IMR-90 (cell line): ENCODE measurements around the gene FNDC3A. TPM values are rescaled to one million over a fixed set of nuclear protein-coding genes. Genes with fewer than 3 reads are reported as not detected.
A peak's percentile ranks its signal among the peaks of the same experiment; 100 is the strongest.

ENCODE experiments used
- ATAC-seq: fragments of 200-7000 bp; cut with Tn5 transposase; 2 replicates; pipeline ENCODE4 v1.9.1; 2020; ENCODE audit warnings: low read depth, mild to moderate bottlenecking, moderate library complexity
- BruUV-seq: library from RNA; stranded (reverse); fragments of 400-500 nt; replicated peaks from 2 replicates; lab custom pipeline; 2021; lab: Mats Ljungman, UMichigan
- CTCF ChIA-PET: fragments of 300-600 bp; formaldehyde crosslinking; extraction: SDS; loops from one replicate; lab custom pipeline; 2021; ENCODE audit warnings: antibody characterized with exemption; lab: Yijun Ruan, JAX
- POLR2A ChIA-PET: fragments of 300-600 bp; sonication (Branson Sonifier 250); formaldehyde crosslinking; loops from one replicate; lab custom pipeline; 2022; ENCODE audit warnings: antibody characterized with exemption; ENCODE audit not compliant: unreplicated experiment; lab: Charles Lee
- DNase-seq: peaks from one replicate; pipeline ENCODE4 v3.0.0; 2013
- H2AFZ ChIP-seq: replicated peaks from 2 replicates; pipeline ENCODE3; 2013; ENCODE audit warnings: low read length, mild to moderate bottlenecking; ENCODE audit not compliant: poor library complexity
- H2AK5ac ChIP-seq: 2 replicates; pipeline ENCODE4 v1.6.1; 2013; ENCODE audit warnings: low read depth, low read length, inconsistent platforms
- H2AK9ac ChIP-seq: replicated peaks from 2 replicates; pipeline ENCODE3; 2013; ENCODE audit warnings: mild to moderate bottlenecking, low read depth, low read length, moderate library complexity; ENCODE audit not compliant: poor library complexity
- H2BK120ac ChIP-seq: 2 replicates; pipeline ENCODE4 v1.6.1; 2013; ENCODE audit warnings: low read depth, low read length, inconsistent platforms
- H2BK15ac ChIP-seq: 3 replicates; pipeline ENCODE4 v1.6.1; 2013; ENCODE audit warnings: low read depth, low read length, inconsistent platforms
- H2BK20ac ChIP-seq: 2 replicates; pipeline ENCODE4 v1.6.1; 2013; ENCODE audit warnings: low read depth, mild to moderate bottlenecking, inconsistent platforms, low read length, moderate library complexity
- H2BK5ac ChIP-seq: 2 replicates; pipeline ENCODE4 v1.6.1; 2013; ENCODE audit warnings: mild to moderate bottlenecking, low read depth, low read length, inconsistent platforms; ENCODE audit not compliant: poor library complexity, severe bottlenecking
- H3K14ac ChIP-seq: replicated peaks from 2 replicates; pipeline ENCODE4 v1.6.1; 2013; ENCODE audit warnings: low read depth, low read length, inconsistent platforms
- H3K18ac ChIP-seq: 2 replicates; pipeline ENCODE4 v1.6.1; 2013; ENCODE audit warnings: low read depth, low read length, control low read depth
- H3K23ac ChIP-seq: 2 replicates; pipeline ENCODE4 v1.6.1; 2013; ENCODE audit warnings: low read depth, low read length, inconsistent platforms
- H3K27ac ChIP-seq: 2 replicates; pipeline ENCODE4 v1.5.1; 2013; ENCODE audit warnings: mild to moderate bottlenecking, control low read depth, low read length; ENCODE audit not compliant: insufficient read depth
- H3K27me3 ChIP-seq: 2 replicates; pipeline ENCODE4 v1.6.1; 2013; ENCODE audit warnings: low read length; ENCODE audit not compliant: control insufficient read depth, insufficient read depth
- H3K36me3 ChIP-seq: 2 replicates; pipeline ENCODE4 v1.6.1; 2013; ENCODE audit warnings: low read length, mixed read lengths; ENCODE audit not compliant: control insufficient read depth, insufficient read depth
- H3K4ac ChIP-seq: 2 replicates; pipeline ENCODE4 v1.6.1; 2013; ENCODE audit warnings: low read depth, low read length, inconsistent platforms
- H3K4me1 ChIP-seq: 2 replicates; pipeline ENCODE4 v1.6.1; 2013; ENCODE audit warnings: low read length, mixed read lengths; ENCODE audit not compliant: control insufficient read depth, insufficient read depth
- H3K4me2 ChIP-seq: 2 replicates; pipeline ENCODE4 v1.6.1; 2013; ENCODE audit warnings: low read depth, mild to moderate bottlenecking, control low read depth, low read length, moderate library complexity
- H3K4me3 ChIP-seq: 2 replicates; pipeline ENCODE4 v1.5.1; 2013; ENCODE audit warnings: low read depth, mild to moderate bottlenecking, control low read depth, low read length, moderate library complexity; ENCODE audit not compliant: insufficient read depth
- H3K56ac ChIP-seq: 2 replicates; pipeline ENCODE4 v1.6.1; 2013; ENCODE audit warnings: low read length, inconsistent platforms; ENCODE audit not compliant: insufficient read depth; ENCODE audit errors: extremely low read depth
- H3K79me1 ChIP-seq, 2 experiments: 2 replicates each; pipeline ENCODE4 v1.6.1; 2013; ENCODE audit warnings: low read length in 2 of 2, inconsistent platforms in 1 of 2, low read depth in 1 of 2
- H3K9ac ChIP-seq: 2 replicates; pipeline ENCODE4 v1.6.1; 2013; ENCODE audit warnings: low read depth, low read length, control low read depth
- H3K9me1 ChIP-seq: 2 replicates; pipeline ENCODE4 v1.6.1; 2013; ENCODE audit warnings: low read length, inconsistent platforms; ENCODE audit not compliant: insufficient read depth
- H3K9me3 ChIP-seq: 2 replicates; pipeline ENCODE4 v1.6.1; 2013; ENCODE audit warnings: low read length; ENCODE audit not compliant: control insufficient read depth, insufficient read depth
- H4K20me1 ChIP-seq: 2 replicates; pipeline ENCODE4 v1.6.1; 2013; ENCODE audit warnings: low read length, inconsistent platforms; ENCODE audit not compliant: insufficient read depth
- H4K5ac ChIP-seq: 2 replicates; pipeline ENCODE4 v1.6.1; 2013; ENCODE audit warnings: mild to moderate bottlenecking, low read depth, low read length, control low read depth
- H4K8ac ChIP-seq, 2 experiments: 2 replicates each; pipeline ENCODE4 v1.6.1; 2013; ENCODE audit warnings: low read depth in 2 of 2, low read length in 2 of 2, control low read depth in 1 of 2, inconsistent platforms in 1 of 2
- H4K91ac ChIP-seq: 2 replicates; pipeline ENCODE4 v1.6.1; 2013; ENCODE audit warnings: low read depth, low read length, inconsistent platforms; ENCODE audit not compliant: insufficient read depth
- CEBPB ChIP-seq: IDR thresholded peaks from 2 replicates; pipeline ENCODE4 v1.6.1; 2012; ENCODE audit warnings: low read depth, low read length, improper control_type of control experiment
- CHD1 ChIP-seq: IDR thresholded peaks from 2 replicates; pipeline ENCODE4 v1.6.1; 2012; ENCODE audit warnings: low read depth, low read length, improper control_type of control experiment
- FOS ChIP-seq: fragments of 150-350 bp; IDR thresholded peaks from 2 replicates; pipeline ENCODE4 v1.6.1; 2016; ENCODE audit warnings: low read depth, low read length
- MAFK ChIP-seq: IDR thresholded peaks from 2 replicates; pipeline ENCODE4 v1.6.1; 2012; ENCODE audit warnings: low read depth, low read length, improper control_type of control experiment
- MAZ ChIP-seq: IDR thresholded peaks from 2 replicates; pipeline ENCODE4 v1.6.1; 2012; ENCODE audit warnings: low read depth, mild to moderate bottlenecking, low read length, improper control_type of control experiment, moderate library complexity, borderline replicate concordance
- MXI1 ChIP-seq: IDR thresholded peaks from 2 replicates; pipeline ENCODE4 v1.6.1; 2012; ENCODE audit warnings: low read depth, mild to moderate bottlenecking, low read length, moderate library complexity, borderline replicate concordance
- RAD21 ChIP-seq: IDR thresholded peaks from 2 replicates; pipeline ENCODE4 v1.6.1; 2012; ENCODE audit warnings: low read length, improper control_type of control experiment
- RFX5 ChIP-seq: IDR thresholded peaks from 2 replicates; pipeline ENCODE4 v1.8.0; 2012; ENCODE audit warnings: low read depth, mild to moderate bottlenecking, low read length, moderate library complexity
- SMC3 ChIP-seq: fragments of 150-350 bp; IDR thresholded peaks from 2 replicates; pipeline ENCODE4 v1.6.1; 2016; ENCODE audit warnings: low read depth, mild to moderate bottlenecking, antibody characterized with exemption, low read length, moderate library complexity
- dilution Hi-C: fragments of 300-500 bp; cut with HindIII; formaldehyde crosslinking; loops from one replicate; pipeline ENCODE4 v1.14.3; 2018; ENCODE audit warnings: low sequenced_read_pairs; ENCODE audit not compliant: unreplicated experiment
- in situ Hi-C: fragments of 300-500 bp; cut with MboI; formaldehyde crosslinking; loops from 3 replicates; pipeline ENCODE4 v1.14.3; 2019; ENCODE audit warnings: low sequenced_read_pairs, inconsistent platforms, mixed read lengths
- intact Hi-C: fragments of 100-400 bp; cut with micrococcal nuclease; formaldehyde crosslinking; loops from 2 replicates; pipeline ENCODE4 v1.10.0; 2022
- polyA plus RNA-seq, 3 experiments: library from polyadenylated mRNA; depleted of rRNA; stranded (reverse); fragments of >200 nt; gene quantifications; 2 replicates each; pipeline ENCODE4 v1.2.3, GENCODE V29; 2012; ENCODE audit warnings: low replicate concordance in 1 of 3
- total RNA-seq: library from RNA; depleted of rRNA; stranded (reverse); fragments of >200 nt; gene quantifications from 2 replicates; pipeline ENCODE4 v1.2.3, GENCODE V29; 2012
- TF ChIP-seq, protein P1 (sequence below): conservative IDR thresholded peaks from 2 replicates; pipeline ENCODE4 v1.5.1; 2012; ENCODE audit warnings: mild to moderate bottlenecking, low read depth, low read length, improper control_type of control experiment
- TF ChIP-seq, protein P2 (sequence below): fragments of 150-350 bp; IDR thresholded peaks from 2 replicates; pipeline ENCODE4 v1.6.1; 2016; ENCODE audit warnings: low read depth, mild to moderate bottlenecking, low read length, moderate library complexity, borderline replicate concordance

Gene FNDC3A
- total and polyA plus RNA-seq, 2 of the 4 experiments (the other 2 are of a cell fraction) = 29.2 to 60.4 TPM

DNA sequence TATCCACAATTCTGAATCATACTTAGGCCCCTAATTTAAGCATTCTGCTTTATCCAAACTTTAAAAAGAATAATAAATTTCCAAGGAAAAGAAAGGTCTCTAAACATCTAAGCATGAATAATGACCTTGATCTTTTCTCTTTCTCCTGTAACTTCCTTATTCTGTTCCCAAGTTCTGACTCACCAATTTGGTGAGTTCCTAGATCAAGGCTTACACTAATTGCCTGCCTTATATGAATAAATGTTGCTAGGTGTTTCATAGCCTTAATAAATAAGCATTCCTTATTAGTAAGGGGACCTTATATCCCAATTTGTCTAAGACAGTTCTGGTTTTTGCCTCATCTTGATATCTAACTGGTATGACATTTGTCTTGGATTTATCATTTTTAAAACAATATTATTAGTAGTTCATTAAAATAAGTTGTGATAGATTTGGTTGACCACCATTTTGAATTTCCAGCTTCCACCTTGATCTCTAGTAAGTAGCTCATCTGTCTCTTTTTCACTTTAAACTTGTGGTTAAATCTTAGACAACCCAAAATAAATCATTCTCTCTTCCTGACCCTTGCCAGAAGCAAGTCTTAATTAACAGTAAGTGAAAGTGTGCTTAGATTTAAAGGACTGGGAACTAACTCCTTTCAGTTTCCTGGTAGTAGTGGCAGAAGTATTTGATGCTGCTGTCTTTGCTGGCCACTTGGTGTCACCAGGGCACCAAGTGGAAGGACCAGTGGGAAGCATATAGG is 123.2 kb downstream of the FNDC3A start:
- no peaks in the 10 kb centered on the region; the same call in 1 of the 2 replicates for H3K9me1 ChIP-seq
- peak overlapping the region; percentile 36 for H2BK5ac ChIP-seq
- H2BK15ac ChIP-seq = no peak overlapping the region
- DNase-seq = no peak
- no peak for ATAC-seq
- intact Hi-C loops (no loop called here), in situ Hi-C loops (no loop called here), dilution Hi-C loops (no loop called here)
- ChIA-PET POLR2A (no interaction called here), CTCF (interaction anchor here (0.7 to 1.1 kb wide), 3 partner anchors 36 to 182 kb away, joined by 3 to 4 read pairs (median 4); no protein-coding TSS in a partner anchor)
- no peaks in the 10 kb centered on the region for H3K9me3 ChIP-seq
- peaks cover 8% of the 10 kb centered on the region for H3K4me1 ChIP-seq
- no peak overlapping the region for H3K23ac ChIP-seq
- no peak overlapping the region for H3K4me3 ChIP-seq
- peaks cover 18 to 26% of the 10 kb centered on the region in 2 experiments for H3K79me1 ChIP-seq
- no peaks in the 10 kb centered on the region for H3K27me3 ChIP-seq
- TF ChIP-seq MAFK = no peak
- peak; percentile 21; the same call in 1 of the 2 replicates for TF ChIP-seq SMC3
- TF ChIP-seq RFX5 = no peak
- TF ChIP-seq MAZ = no peak
- TF ChIP-seq, protein P1, sequence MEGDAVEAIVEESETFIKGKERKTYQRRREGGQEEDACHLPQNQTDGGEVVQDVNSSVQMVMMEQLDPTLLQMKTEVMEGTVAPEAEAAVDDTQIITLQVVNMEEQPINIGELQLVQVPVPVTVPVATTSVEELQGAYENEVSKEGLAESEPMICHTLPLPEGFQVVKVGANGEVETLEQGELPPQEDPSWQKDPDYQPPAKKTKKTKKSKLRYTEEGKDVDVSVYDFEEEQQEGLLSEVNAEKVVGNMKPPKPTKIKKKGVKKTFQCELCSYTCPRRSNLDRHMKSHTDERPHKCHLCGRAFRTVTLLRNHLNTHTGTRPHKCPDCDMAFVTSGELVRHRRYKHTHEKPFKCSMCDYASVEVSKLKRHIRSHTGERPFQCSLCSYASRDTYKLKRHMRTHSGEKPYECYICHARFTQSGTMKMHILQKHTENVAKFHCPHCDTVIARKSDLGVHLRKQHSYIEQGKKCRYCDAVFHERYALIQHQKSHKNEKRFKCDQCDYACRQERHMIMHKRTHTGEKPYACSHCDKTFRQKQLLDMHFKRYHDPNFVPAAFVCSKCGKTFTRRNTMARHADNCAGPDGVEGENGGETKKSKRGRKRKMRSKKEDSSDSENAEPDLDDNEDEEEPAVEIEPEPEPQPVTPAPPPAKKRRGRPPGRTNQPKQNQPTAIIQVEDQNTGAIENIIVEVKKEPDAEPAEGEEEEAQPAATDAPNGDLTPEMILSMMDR = peak; percentile 27; the same call in 1 of the 2 replicates
- TF ChIP-seq CEBPB = no peak
- TF ChIP-seq MXI1 = no peak
- TF ChIP-seq, protein P2, sequence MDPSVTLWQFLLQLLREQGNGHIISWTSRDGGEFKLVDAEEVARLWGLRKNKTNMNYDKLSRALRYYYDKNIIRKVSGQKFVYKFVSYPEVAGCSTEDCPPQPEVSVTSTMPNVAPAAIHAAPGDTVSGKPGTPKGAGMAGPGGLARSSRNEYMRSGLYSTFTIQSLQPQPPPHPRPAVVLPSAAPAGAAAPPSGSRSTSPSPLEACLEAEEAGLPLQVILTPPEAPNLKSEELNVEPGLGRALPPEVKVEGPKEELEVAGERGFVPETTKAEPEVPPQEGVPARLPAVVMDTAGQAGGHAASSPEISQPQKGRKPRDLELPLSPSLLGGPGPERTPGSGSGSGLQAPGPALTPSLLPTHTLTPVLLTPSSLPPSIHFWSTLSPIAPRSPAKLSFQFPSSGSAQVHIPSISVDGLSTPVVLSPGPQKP = no peak
- TF ChIP-seq RAD21 = peak; percentile 45
- no peak for TF ChIP-seq CHD1
- no peak for TF ChIP-seq FOS
- no peak overlapping the region for H2AK5ac ChIP-seq
- no peak overlapping the region for H4K8ac ChIP-seq
- H4K20me1 ChIP-seq = no peaks in the 10 kb centered on the region
- peak overlapping the region; percentile 13; the same call in 1 of the 2 replicates for H2BK120ac ChIP-seq
- peak overlapping the region; percentile 48; the same call in 1 of the 2 replicates for H2BK20ac ChIP-seq
- H3K9ac ChIP-seq = no peak overlapping the region
- H3K4ac ChIP-seq = peak overlapping the region; percentile 29; the same call in 1 of the 2 replicates
- no peak overlapping the region for H3K56ac ChIP-seq
- no peak overlapping the region for H4K5ac ChIP-seq
- H2AK9ac ChIP-seq = no peak overlapping the region
- H3K27ac ChIP-seq = no peak overlapping the region
- H4K91ac ChIP-seq = no peak overlapping the region
- H3K4me2 ChIP-seq = peak overlapping the region; percentile 62; the same call in 1 of the 2 replicates
- no TSS peak for BruUV-seq
- no peaks in the 10 kb centered on the region for H3K36me3 ChIP-seq
- H3K14ac ChIP-seq = peak overlapping the region; percentile 29; the same call in 1 of the 2 replicates
- no peak overlapping the region for H3K18ac ChIP-seq
- H2AFZ ChIP-seq = no peak overlapping the region
